NOMO-1 treated with dmso at 0.1 percent for 144 hours (cell line): Measurements from ENCODE around the gene RABGAP1.
"Not testable (repeated sequence)": the region's sequence is repeated elsewhere in the genome, so short reads cannot be mapped to it uniquely, and the experiment has no call there.

Experiments used
- DNase-seq: peaks from one replicate; lab custom pipeline; 2025; ENCODE audit not compliant: unreplicated experiment; lab: John Stamatoyannopoulos, UW

RABGAP1 gene

GRCh38 chr9:122940749-122941581, at the start of gene RABGAP1:
RABGAP1 (plus strand) TSS chr9:122941020; CDS start chr9:122957060, 16,040 bp downstream.
- DNase-seq: peak; percentile 92

DNA sequence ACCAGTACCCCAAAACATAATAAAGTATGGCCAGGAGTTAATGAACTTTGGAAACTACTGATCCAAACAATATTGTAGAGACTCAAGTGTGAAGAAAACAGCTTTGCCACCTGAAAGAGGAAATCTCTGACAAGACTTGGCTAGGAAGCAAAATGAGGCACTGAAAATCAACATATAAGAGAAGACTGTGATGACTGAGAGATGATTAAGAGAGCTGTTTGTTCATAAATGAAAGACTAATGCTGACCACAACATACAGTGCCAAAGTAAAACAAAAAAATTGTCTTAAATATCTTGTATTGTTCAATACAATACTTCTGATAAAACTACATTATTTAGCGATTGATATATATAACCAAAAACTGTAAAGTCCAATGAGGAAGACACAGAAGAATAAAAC, 42.9 kb upstream of the RABGAP1 start:
- no peak for DNase-seq

DNA sequence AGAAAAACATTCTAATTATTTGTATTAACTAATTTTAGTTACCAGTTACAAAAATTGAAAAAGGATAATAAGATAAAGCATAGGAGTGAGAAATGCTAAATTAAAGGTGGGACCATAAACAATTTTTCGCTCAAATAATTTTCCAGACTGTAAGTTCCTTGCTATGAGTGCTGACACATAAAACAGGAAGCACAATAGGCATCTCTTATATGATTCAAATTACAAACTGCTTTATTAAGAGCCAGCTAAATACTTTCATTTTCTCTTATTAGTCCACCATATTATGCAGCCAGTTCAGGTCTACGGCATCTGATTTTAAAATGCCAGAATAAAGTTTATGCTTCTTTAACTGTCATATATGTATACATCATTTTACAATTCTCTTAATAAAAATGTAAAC, 40.0 kb upstream of the RABGAP1 start:
- no peak for DNase-seq

DNA sequence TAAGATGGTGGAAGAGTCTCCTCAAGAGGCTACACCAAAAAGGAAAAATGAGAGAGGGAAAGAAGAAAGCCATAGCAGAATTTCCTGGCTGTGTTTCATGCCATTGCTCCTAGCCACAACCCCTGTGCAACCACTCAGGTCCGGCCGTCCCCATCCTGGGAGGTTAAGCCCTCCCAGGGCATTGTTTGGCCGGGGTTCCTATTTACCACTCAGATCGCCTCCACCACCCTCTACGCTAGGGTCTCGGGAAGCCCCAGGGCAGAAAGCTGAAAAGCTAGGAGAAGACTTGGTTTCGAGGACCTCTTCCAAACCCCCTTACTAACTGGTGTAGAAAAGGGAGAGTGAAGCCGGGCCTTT, 36.4 kb upstream of the RABGAP1 start:
- no peak for DNase-seq

- DNase-seq: peak; percentile 98
Measured at GRCh38 chr9:122904823-122905710, 35.8 kb upstream of the RABGAP1 start, which contains the start of gene RC3H2. RC3H2 (minus strand) TSS chr9:122905359; CDS start chr9:122897509, 7,850 bp downstream.

DNA sequence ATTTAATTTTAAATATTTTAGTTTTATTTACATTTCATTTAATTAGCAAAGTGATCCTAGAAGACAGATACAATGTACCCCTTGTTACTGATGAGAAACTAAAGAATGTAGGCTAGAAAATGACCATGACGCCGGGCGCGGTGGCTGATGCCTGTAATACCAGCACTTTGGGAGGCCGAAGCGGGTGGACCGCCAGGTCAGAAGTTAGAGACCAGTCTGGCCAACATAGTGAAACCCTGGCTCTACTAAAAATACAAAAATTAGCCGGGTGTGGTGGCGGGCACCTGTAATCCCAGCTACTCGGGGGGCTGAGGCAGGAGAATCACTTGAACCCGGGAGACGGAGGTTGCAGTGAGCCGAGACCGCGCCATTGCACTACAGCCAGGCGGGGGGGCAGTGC, 34.7 kb upstream of the RABGAP1 start:
- not testable (repeated sequence) for DNase-seq

DNA sequence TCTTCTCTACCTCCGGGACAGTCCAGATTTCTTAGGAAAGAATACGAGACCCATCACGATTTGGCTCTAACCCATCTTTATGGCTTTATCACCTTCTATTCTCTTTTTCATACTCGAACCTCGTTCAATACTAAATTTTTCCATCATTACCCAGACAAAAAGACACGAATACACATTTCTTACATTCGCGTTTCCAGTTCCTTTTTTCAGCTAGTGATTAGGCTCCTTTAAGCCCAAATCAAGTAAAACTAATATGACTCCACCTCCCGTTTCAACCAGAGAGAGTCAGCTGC, 28.2 kb upstream of the RABGAP1 start:
- DNase-seq: no peak

- DNase-seq: peak; percentile 73
Measured at GRCh38 chr9:122912964-122913673, 27.7 kb upstream of the RABGAP1 start, which contains the start of gene ZBTB6. ZBTB6 (minus strand) TSS chr9:122913323; CDS start chr9:122912072, 1,251 bp downstream.

DNA sequence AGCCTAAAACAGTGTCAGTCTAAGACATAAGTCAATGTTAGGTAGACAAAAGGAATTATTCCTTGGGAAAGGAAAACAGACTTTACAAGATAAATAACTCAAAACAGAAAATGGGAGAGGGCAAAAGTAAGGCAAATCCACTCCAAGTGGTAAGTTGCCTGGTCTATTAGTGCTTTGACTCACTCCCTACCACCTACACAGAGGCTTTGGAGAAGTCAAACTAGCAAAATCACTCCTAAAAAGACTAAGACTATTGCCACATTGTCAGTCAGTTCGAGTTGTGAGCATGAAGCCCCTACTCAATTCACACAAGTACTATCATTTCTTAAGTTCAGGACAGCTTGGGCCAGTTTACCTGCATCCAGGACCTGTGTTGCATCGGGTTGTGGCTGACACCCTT, 22.5 kb upstream of the RABGAP1 start:
- no peak for DNase-seq

DNA sequence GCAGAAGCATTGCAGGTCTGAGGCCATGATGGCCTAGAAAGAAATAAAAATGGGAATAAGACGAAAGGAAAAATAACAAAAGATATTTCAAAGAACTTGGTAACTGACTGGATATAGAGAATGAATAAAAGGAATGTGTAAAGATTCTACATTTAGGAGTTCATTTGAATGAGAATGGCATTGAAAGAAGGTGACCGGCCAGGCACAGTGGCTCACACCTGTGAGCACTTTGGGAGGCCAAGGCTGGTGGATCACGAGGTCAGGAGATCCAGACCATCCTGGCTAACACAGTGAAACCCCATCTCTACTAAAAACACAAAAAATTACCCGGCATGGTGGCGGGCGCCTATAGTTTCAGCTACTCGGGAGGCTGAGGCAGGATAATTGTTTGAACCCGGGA, 18.1 kb upstream of the RABGAP1 start:
- no peak for DNase-seq

DNA sequence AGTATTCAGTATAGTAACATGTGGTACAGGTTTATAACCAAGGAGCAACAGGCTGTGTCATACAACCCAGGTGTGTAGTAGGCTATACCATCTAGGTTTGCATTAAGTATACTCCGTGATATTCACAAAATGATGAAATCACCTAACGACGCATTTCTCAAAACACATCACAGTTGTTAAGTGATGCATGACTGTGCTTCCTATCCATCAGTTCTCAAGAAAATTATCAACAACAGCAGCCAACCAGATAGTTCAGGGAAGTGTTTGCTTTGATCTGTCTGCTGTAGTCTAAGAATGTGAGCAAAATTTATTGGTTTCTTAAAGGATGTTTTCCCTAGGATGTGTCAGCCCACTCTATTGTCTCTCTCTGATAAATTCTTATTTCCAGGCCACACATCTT, 16.9 kb upstream of the RABGAP1 start:
- no peak for DNase-seq

DNA sequence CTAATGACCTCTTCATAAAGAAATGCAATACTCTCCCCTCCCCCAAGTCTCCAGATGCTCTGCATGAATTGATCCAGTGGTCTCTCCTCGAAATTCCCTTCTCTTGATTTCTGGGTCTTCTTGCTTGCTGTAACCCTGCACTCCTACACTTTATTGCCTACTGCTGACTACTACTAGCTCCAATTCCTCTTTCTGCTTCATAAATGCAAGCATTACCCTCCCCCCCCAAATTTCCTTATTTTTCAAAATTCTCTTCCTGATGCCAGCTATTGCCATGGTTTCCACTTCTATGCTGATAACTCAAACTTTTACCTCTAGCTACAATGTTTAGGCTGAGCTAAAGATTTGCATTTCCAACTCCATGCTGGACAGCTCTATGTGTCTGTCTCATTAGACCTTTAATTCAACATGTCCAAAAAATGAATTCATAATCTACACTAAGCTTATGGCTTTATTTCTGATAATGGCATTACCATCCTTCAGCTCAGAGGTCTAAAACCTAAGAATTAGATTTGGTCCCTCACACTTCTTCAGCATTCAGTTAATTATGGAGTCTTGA, 10.9 kb upstream of the RABGAP1 start:
- DNase-seq: no peak

DNA sequence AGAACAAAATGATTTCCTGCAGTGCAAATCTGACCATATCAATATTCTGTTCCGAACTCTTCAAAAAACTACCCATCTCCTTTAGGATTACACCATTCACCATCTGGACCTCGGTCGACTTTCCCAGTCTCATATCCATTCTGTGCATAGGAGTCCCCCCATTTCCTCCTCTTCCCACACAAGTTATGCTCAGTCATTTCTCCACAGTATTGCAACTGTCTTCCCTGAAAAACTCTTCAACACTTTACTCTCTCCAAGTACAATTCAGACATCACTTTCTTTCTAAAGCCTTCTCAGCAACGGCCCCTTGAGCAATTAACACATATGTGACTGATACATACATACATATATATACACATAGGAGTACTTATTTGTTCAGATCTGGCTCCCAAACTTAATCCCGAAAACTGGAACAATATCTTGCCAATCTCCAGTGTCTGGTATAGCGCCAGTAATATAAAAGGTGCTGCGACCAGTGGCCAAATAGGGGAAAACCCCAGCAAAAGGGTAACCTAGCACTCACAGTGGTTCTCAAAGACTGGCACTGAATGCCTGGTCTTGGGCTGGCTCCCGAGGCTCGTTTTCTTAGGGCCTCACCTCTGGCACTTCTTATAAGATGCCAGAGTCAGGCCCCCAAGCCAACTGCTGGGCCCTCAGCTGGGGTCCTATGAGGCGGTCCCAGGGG, 10.1 kb upstream of the RABGAP1 start:
- DNase-seq: no peak

DNA sequence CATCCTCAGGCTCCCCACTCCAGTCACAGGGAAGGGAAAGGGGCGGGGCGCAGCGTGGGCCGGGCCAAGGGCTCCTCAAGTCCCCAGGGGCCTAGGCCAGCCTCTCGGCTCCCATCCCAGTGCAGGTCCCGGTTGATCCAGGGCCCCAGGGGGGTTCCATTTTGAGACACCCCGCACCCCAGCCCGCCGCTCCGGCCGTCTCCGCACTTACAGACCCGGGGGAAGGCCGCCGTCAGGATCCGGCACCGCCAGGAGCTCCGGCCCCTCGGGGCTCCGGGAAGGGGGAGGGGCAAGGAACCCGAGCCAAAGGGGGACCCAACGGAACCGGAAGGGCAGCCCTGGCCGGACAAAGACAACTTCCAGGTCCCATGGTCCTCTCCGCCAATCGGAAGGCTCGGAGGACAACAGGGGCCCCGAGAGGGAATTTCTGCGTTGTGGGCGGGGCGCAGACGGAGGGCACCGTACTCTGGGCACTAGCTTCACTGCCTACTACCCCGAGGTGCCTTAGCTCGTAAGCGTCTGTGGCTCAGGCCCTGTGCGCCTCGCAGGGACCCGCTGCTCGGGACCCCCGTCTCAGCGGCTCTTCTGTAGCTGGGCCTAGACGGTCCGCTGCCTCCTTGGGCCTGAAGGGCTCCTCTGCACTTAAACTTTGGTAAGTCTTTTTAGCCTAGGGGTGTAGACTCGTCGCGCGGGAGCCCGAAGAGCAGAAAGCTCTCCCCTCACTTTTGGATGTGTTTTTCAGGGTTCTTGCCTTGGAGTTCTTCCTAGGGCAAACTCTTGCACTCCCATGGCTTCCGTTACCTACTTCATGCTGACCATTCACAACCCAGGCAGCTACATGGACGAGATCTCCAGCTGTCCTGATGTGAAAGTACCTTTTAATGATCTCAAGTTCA, 9.3 kb upstream of the RABGAP1 start, which contains the start of gene ZBTB26:
ZBTB26 (minus strand) TSS at position 287 of the 896 bp plus-strand sequence. CDS start 11,578 bp downstream, outside the sequence.
- DNase-seq: peak; percentile 87

GRCh38 chr9:122936464-122936863, 4.4 kb upstream of the RABGAP1 start:
- DNase-seq: no peak

- DNase-seq: no peak
Measured at GRCh38 chr9:122936883-122937282, 3.9 kb upstream of the RABGAP1 start.

GRCh38 chr9:122939601-122940000, 1.2 kb upstream of the RABGAP1 start:
- no peak for DNase-seq

GRCh38 chr9:122940454-122940748, 419 bp upstream of the RABGAP1 start:
- DNase-seq: no peak

DNA sequence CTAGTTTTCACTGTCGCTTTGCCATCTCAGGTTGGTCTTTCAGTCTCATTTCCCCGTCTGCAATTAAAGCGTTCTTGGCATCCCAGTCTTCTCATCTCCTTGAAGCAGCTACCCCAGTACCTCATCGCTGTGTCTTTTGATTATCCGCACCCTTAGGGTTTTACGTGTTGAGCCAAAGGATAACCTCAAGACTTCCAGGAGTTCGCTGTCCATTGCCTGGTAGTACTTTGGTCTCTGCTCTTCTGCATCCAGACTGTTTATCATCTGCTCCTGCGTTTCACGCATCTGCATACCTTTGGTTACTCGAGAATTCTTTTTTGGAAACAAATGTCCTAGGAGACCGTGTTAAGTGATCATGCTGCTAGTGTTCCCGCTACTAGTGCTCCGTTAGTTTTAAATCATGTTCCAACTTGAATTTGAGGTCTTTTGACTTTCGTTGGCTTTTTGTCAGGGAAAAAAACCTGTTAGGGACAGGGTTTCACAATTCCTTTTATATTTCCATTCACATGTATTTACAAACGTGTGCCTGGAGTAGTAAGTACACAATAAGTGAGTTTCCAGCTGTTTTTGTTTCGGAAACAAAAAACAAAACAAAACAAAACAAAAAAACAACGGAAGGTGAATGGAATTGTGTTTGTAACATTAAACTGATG, 888 bp downstream of the RABGAP1 start:
- no peak for DNase-seq
